Activated T-cell treated with anti-CD3 and anti-CD28 coated beads, Interleukin-2, amount 50 U/mL, for 4 hours (primary cell): ENCODE data around the gene EYA2. TPM values are rescaled to one million over a fixed set of nuclear protein-coding genes. Genes with fewer than 3 reads are reported as not detected.

Source experiments
- ATAC-seq, 2 donors: fragments of 200-7000 bp; cut with Tn5 transposase; one replicate each; pipeline ENCODE4 v1.10.0; 2021
- DNase-seq: peaks from one replicate; pipeline ENCODE4 v3.0.0-alpha.2; 2020
- H3K27me3 Mint-ChIP-seq: one replicate; pipeline ENCODE4 v1.8.0; 2021; ENCODE audit warnings: low read depth, mixed read lengths
- H3K36me3 Mint-ChIP-seq: one replicate; pipeline ENCODE4 v1.8.0; 2022; ENCODE audit warnings: mixed read lengths; ENCODE audit not compliant: insufficient read depth
- H3K4me1 Mint-ChIP-seq: one replicate; pipeline ENCODE4 v1.8.0; 2021; ENCODE audit warnings: low read depth, mixed read lengths
- H3K4me3 Mint-ChIP-seq: one replicate; pipeline ENCODE4 v1.8.0; 2021; ENCODE audit warnings: mild to moderate bottlenecking, moderate library complexity, mixed read lengths
- H3K9me3 Mint-ChIP-seq: one replicate; pipeline ENCODE4 v1.8.0; 2021; ENCODE audit warnings: mixed read lengths
- total RNA-seq, 3 donors: library from RNA; stranded (reverse); gene quantifications; one replicate each; pipeline ENCODE4 v1.2.1, GENCODE V29; 2021

Gene EYA2
- total RNA-seq, 3 donors from 2014 or later = not detected

DNA sequence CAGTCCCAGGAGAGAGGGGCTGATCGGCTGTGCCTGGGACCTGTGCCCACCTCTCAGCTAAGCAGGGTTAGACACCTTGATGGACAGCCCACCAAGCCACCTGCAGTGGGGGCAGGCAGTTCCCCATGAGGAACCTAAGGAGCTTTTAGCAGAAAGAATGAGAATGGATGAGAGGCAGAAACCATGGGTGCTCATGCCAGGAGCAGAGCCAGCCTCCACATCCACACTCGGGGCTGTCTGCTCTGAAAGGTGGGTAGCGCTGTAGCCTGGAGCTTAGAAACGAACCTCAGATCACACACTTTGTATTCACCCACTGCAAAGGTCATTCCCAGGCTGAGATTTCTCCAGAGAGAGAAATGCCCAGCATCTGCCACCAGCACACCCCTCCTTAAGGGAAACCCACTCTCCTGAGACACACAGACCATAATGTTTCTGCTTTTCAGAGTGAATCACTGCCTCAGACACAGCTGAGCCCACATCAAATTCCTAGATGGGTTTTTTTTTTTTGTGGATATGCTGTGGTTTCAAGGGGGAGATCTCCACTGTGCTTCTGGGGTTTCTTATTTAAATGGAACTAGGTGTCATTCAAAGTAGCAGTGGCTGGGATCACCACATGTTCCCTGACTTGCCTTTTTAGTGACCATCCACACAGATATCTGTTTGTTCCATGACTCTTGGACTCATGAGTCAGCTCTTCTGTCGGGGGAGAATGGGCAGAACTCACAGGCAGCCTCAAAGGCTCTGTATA is 218.9 kb downstream of the EYA2 start:
- DNase-seq (no peak), ATAC-seq (no peak)
- H3K4me1 Mint-ChIP-seq = no peaks in the 10 kb centered on the region
- H3K9me3 Mint-ChIP-seq = no peaks in the 10 kb centered on the region
- no peaks in the 10 kb centered on the region for H3K36me3 Mint-ChIP-seq
- H3K4me3 Mint-ChIP-seq = no peak overlapping the region
- peaks cover 6% of the 10 kb centered on the region for H3K27me3 Mint-ChIP-seq

DNA sequence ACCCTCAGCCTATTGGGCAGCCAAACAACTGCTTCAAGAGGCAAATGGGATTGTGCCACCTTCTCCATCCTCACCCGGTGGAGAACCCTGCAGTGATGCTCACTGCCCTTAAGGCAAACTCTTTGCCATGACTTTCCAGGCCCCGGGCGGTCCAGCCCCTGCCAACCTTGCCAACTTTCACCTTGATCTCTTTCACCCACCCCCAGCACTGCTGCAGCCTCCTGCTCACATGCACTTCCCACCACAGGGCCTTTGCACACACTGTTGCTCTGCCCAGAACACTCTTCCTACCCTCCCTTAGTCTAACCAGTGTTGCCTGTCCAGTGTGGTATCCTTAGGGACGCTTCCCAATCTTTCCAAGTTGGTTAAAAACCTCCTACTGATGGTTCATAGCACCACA is 221.1 kb downstream of the EYA2 start:
- DNase-seq = no peak
- peaks cover 15% of the 10 kb centered on the region for H3K27me3 Mint-ChIP-seq
- H3K4me1 Mint-ChIP-seq = no peaks in the 10 kb centered on the region
- H3K9me3 Mint-ChIP-seq = no peaks in the 10 kb centered on the region
- no peak overlapping the region for H3K4me3 Mint-ChIP-seq
- ATAC-seq = no peak
- no peaks in the 10 kb centered on the region for H3K36me3 Mint-ChIP-seq

DNA sequence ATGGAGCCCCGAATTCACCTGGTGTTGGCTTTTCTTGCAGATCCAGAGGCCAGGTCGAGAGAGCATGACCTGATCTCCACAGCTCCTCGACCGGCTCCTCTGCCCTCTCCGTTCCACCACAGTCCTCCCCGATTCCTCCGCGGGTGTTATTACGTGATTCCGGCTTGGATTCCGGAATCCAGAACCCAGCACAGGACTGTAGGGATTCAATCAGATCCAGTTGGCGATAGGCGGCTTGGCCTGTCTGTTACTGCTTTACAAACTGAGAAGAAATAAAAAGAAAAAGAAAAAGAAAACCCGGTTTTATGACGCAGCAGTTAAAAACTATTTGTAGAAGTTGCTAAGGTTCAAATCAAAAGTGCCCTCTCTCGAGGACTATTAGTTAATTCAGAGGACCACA is 222.7 kb downstream of the EYA2 start:
- Mint-ChIP-seq H3K9me3 (no peaks in the 10 kb centered on the region), H3K36me3 (no peaks in the 10 kb centered on the region), H3K4me3 (no peak overlapping the region), H3K4me1 (no peaks in the 10 kb centered on the region), H3K27me3 (peaks cover 18% of the 10 kb centered on the region)
- DNase-seq = no peak
- ATAC-seq = no peak

DNA sequence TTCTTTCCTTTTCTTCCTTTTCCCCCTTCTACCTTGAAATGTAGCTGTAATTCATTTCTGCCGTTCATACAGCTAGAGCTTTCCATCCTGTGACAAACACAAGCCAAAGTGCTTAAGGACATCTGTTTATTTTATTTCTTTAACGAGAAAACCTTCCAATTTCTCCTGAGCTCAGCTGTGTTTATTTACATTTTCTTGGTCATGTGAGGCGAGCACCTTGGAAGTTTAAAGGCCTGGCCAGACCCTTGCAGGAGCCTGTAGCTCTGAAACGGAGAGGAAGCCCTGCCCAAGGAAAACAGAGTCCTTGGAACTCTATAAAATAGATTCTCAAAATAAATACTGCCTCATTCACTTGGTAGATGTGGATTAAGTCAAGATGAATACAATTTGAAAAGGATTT is 223.1 kb downstream of the EYA2 start:
- Mint-ChIP-seq H3K36me3 (no peaks in the 10 kb centered on the region), H3K9me3 (no peaks in the 10 kb centered on the region), H3K27me3 (peaks cover 18% of the 10 kb centered on the region), H3K4me1 (no peaks in the 10 kb centered on the region), H3K4me3 (no peak overlapping the region)
- DNase-seq = no peak
- ATAC-seq = no peak

DNA sequence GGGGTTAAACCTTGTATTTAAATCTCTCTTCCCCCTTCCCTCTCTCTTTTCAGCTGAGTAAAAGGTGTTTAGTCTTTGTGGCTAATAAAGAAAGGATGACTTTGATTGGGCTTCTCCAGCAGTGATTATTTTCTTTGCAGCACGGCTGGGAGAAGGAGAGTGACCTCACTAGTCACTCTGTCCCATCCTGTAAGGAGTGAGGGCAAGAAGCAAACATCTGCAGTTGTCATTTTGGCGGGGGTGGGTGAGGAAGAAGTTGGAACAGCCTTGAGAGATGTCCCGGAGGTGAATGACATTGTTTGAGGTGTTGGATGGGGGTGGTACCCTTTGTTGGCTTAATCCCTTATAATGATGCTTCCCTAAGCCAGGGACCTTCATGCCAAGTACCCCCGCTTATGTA is 223.6 kb downstream of the EYA2 start:
- Mint-ChIP-seq H3K27me3 (peaks cover 18% of the 10 kb centered on the region), H3K9me3 (no peaks in the 10 kb centered on the region), H3K4me3 (no peak overlapping the region), H3K36me3 (no peaks in the 10 kb centered on the region), H3K4me1 (no peaks in the 10 kb centered on the region)
- DNase-seq (no peak), ATAC-seq (no peak)

DNA sequence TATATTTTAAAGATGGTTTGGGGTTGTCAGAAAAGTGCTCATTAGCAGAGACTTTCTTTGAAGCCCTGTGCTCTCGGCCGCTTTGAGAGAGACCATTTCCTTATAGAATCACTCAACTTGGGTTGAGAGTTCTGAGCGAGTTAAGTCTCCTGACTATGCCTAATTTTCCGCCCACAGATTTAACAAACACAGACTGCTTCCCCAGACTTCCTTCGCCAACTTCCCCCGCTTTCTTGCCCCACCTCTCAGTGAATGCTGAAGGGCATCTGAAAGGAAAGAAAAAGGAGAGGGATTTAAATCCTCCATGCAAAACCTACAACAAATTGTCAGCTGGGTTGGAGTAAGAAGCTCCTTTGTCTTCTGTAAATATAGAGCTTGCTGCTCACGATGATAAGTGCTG is 224.0 kb downstream of the EYA2 start:
- ATAC-seq (no peak), DNase-seq (no peak)
- Mint-ChIP-seq H3K36me3 (no peaks in the 10 kb centered on the region), H3K4me3 (no peak overlapping the region), H3K4me1 (no peaks in the 10 kb centered on the region), H3K27me3 (peaks cover 18% of the 10 kb centered on the region), H3K9me3 (no peaks in the 10 kb centered on the region)

DNA sequence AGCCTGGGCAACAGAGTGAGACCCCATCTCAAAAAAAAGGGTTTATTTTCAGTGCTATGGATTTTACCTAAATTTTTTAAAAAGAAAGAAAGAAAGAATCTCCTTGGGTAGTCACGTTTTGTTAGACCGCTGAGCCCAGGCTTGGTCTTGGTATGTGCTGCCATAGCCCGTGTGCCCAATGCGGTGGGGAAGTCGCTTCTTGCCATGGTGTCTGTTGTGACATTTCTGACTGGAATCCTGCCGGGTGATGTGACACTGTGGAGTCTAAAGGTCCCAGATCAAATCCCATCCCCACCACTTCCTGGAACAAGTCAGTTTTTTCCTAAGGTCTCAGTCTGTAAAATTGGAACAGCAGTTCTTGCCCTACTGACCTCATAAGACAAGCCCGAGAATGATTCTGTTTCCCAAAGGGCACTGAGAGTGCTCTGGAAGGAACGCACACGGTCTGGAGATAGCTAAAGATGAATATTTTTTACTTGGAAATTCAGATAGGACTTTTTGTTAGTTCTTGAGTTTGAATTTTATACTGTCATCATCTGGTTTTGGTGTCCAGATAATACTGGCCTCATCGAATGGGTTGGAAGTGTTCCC is 225.8 kb downstream of the EYA2 start:
- DNase-seq (no peak), ATAC-seq (no peak)
- H3K4me3 Mint-ChIP-seq = no peak overlapping the region
- H3K4me1 Mint-ChIP-seq = no peaks in the 10 kb centered on the region
- no peaks in the 10 kb centered on the region for H3K36me3 Mint-ChIP-seq
- H3K9me3 Mint-ChIP-seq = no peaks in the 10 kb centered on the region
- H3K27me3 Mint-ChIP-seq = peaks cover 17% of the 10 kb centered on the region

DNA sequence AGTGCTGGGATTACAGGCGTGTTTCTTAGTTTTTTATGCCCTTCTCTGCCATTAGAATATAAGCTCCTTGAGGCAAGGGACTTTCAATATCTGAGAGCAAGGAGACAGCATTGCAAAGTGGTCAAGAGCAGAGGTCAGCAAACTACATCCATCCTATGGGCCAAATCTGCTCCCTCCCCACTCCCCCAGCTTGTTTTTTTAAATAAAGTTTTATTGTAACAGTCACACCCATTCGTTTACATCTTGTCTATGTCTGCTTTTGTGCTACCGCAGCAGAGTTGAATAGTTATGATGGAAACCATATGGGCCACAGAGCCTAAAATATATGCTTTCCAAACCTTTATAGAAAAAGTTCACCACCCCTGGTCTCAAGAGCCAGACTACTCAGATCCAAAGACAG is 227.9 kb downstream of the EYA2 start:
- no peak for DNase-seq
- Mint-ChIP-seq H3K9me3 (no peaks in the 10 kb centered on the region), H3K4me3 (no peak overlapping the region), H3K27me3 (peaks cover 29% of the 10 kb centered on the region), H3K4me1 (no peaks in the 10 kb centered on the region), H3K36me3 (no peaks in the 10 kb centered on the region)
- no peak for ATAC-seq

DNA sequence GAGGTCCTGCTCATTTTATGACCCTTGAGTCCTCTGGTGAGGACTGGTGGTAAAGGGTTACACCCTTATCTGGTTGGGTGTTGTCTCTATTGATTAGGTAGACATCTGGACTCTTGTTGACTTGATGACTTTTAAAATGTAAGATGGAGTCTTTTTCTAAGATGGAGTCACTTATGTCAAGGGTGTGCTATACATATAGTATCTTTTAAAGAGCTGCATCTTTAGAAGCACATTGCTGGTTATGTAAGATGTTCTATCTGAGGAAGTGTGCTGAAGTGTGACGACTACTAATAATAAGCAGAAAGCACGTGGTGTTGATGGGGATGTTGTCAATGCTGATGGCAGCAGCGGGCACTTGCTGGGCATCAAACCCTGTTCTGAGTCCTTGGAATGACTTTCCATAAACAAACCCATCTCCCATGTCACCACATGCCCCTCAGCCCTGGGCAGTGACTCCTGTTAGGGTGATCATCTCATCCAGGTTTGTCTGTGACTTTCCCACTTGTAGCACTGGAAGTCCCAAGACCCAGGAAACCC is 229.6 kb downstream of the EYA2 start:
- H3K4me1 Mint-ChIP-seq = no peaks in the 10 kb centered on the region
- H3K27me3 Mint-ChIP-seq = peaks cover 34% of the 10 kb centered on the region
- no peak for ATAC-seq
- no peaks in the 10 kb centered on the region for H3K36me3 Mint-ChIP-seq
- H3K4me3 Mint-ChIP-seq = no peak overlapping the region
- no peaks in the 10 kb centered on the region for H3K9me3 Mint-ChIP-seq
- no peak for DNase-seq

DNA sequence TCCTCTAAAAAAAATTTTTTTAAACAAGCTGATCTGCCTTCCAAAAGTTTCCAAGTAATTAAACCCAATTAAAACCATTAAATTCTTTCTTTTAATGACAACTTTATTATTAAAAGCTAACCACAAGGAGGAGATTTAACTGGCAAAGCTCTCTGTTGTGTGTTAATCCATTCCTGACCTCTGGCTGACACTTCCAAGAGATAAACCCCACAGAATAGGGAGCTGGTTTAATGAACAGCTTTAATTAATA is 230.8 kb downstream of the EYA2 start:
- DNase-seq = no peak
- Mint-ChIP-seq H3K36me3 (no peaks in the 10 kb centered on the region), H3K9me3 (no peaks in the 10 kb centered on the region), H3K4me3 (no peak overlapping the region), H3K27me3 (peaks cover 31% of the 10 kb centered on the region), H3K4me1 (no peaks in the 10 kb centered on the region)
- no peak for ATAC-seq

DNA sequence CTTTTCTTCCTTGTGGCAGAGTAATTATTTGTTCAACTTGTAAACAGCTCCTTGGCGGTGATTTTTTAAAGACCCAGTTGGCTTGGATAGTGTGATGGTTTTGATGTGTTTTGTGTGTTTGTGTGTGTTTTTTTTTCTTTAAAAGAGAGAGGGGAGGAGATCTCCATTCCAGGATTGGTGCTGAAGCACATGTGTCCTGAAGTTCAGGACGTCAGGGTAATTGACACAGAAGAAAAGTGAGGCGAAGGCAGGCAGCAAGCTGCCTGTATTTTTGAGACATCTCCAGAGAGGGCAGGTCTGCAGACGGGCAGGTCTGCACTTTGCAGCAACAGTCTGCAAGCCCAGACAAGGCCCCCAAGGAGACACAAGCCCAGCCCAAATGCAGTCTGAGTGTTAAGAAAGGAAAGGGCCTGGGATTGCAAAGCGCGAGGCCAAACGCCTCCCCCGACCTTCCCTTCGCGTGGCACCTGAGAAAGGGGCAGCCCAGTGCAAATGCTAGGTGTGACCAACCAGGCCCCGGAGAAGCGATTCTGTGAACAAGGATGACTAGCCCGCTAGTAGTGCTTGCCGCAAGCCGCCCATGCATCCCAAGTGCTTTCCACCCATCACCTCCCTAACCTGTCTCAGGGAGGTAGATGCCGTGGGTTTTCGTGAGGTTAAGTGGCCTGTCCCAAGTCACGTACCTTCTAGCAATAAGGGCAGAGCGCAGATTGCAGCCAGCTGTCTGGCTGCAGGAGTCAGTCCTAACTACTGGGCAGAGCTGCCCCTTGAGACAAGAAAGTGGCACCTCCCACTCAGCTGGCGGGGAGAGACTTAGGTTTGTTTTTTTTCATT is 231.3 kb downstream of the EYA2 start:
- H3K4me3 Mint-ChIP-seq = no peak overlapping the region
- H3K27me3 Mint-ChIP-seq = peaks cover 31% of the 10 kb centered on the region
- H3K4me1 Mint-ChIP-seq = no peaks in the 10 kb centered on the region
- ATAC-seq (no peak), DNase-seq (no peak)
- no peaks in the 10 kb centered on the region for H3K9me3 Mint-ChIP-seq
- H3K36me3 Mint-ChIP-seq = no peaks in the 10 kb centered on the region

DNA sequence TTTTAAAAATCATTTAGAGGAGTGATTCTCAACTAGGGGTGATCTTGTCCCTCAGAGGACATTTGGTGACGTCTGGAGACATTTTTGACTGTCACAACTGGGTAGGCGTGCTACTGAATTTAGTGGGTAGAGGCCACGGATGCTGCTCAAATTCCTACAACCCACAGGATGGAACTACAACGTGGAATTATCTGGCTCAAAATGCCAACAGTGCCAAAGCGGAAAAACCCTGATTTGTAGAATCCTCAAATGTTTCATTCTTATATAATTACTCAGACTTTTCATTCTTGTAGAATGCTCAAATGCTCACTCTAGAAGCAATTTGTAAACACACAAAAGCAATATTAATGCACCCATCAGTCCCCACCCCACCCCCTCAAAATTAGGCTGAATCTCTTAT is 232.1 kb downstream of the EYA2 start:
- Mint-ChIP-seq H3K36me3 (no peaks in the 10 kb centered on the region), H3K4me3 (no peak overlapping the region), H3K4me1 (no peaks in the 10 kb centered on the region), H3K27me3 (peaks cover 34% of the 10 kb centered on the region), H3K9me3 (no peaks in the 10 kb centered on the region)
- ATAC-seq = no peak
- no peak for DNase-seq

DNA sequence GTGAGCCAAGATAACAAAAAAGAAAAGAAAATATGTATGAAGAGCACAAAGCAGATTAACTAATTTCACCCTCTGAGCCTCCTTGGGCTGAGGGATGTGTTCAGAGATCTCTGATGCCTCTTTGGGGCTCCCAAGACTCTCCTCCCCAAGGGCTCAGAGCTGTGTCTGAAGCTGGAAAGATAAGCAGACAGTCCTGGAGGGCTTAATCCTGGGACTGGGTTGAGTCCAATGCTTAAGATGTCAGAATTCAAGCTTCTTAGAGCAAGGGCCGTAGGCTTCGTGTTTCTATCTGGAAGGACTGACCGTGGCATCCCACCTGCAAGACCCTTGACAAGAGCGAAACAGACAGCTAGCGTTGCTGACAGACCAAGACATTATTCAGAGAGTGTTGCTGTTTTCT is 232.9 kb downstream of the EYA2 start:
- Mint-ChIP-seq H3K27me3 (peaks cover 33% of the 10 kb centered on the region), H3K4me1 (no peaks in the 10 kb centered on the region), H3K4me3 (no peak overlapping the region), H3K9me3 (no peaks in the 10 kb centered on the region), H3K36me3 (no peaks in the 10 kb centered on the region)
- no peak for DNase-seq
- no peak for ATAC-seq

DNA sequence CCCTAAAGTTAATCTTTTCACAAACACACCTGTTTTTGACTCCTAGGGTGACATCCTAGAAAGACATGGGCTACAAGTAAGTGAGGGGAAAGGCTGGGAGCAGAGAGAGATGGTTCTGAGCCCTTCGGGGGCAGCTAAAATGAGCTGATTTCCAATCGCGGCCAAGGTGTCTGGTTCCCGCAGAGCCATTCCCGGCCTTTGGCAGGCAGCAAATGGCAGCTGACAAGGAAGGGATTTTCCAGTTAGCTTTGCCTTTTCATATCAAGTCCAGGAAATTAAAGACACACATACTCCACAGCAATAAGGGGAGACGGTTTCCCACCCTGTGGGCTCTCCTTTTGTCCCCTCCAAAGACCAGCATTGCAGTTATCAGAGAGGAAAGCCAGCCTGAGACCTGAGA is 233.4 kb downstream of the EYA2 start:
- H3K4me1 Mint-ChIP-seq = no peaks in the 10 kb centered on the region
- peaks cover 33% of the 10 kb centered on the region for H3K27me3 Mint-ChIP-seq
- ATAC-seq (no peak), DNase-seq (no peak)
- no peak overlapping the region for H3K4me3 Mint-ChIP-seq
- no peaks in the 10 kb centered on the region for H3K36me3 Mint-ChIP-seq
- H3K9me3 Mint-ChIP-seq = no peaks in the 10 kb centered on the region

DNA sequence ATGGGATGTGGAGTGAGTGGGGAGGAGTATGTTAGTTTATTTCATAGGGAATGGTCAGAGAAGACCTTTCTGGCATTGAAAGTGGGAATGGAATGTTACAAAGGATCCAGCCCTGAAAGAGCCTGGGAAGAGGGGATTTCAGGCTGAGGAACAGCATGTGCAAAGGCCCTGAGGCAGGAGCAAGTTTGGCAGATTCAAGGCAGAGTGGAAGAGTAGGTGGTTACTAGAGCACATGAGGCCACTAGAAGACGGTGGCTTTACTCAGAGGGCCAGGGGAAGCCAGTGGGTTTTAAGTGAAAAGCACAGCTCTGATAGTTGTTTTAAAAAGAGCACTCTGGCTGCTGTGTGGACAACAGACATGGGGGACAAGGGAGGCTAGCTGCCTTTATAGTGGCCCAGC is 234.7 kb downstream of the EYA2 start:
- no peak for DNase-seq
- no peaks in the 10 kb centered on the region for H3K9me3 Mint-ChIP-seq
- ATAC-seq = no peak
- H3K4me3 Mint-ChIP-seq = no peak overlapping the region
- no peaks in the 10 kb centered on the region for H3K4me1 Mint-ChIP-seq
- no peaks in the 10 kb centered on the region for H3K36me3 Mint-ChIP-seq
- H3K27me3 Mint-ChIP-seq = peaks cover 33% of the 10 kb centered on the region
